GM18498 (cell line): ENCODE measurements around the gene TMED1.
"Not testable (repeated sequence)": the region's sequence is repeated elsewhere in the genome, so short reads cannot be mapped to it uniquely, and the experiment has no call there.

ENCODE experiments used
- ATAC-seq: cut with Tn5 transposase; IDR thresholded peaks from one replicate; pipeline ENCODE4 v1.9.1; 2021; ENCODE audit warnings: mild to moderate bottlenecking, moderate library complexity; ENCODE audit not compliant: unreplicated experiment

TMED1 gene

GRCh38 chr19:10863107-10863717, 27.2 kb upstream of the TMED1 start:
- ATAC-seq, result no peak

- ATAC-seq, result no peak
Observed at GRCh38 chr19:10862561-10863106, 26.6 kb upstream of the TMED1 start.

- no peak for ATAC-seq
Observed at GRCh38 chr19:10861103-10861651, 25.2 kb upstream of the TMED1 start.

DNA sequence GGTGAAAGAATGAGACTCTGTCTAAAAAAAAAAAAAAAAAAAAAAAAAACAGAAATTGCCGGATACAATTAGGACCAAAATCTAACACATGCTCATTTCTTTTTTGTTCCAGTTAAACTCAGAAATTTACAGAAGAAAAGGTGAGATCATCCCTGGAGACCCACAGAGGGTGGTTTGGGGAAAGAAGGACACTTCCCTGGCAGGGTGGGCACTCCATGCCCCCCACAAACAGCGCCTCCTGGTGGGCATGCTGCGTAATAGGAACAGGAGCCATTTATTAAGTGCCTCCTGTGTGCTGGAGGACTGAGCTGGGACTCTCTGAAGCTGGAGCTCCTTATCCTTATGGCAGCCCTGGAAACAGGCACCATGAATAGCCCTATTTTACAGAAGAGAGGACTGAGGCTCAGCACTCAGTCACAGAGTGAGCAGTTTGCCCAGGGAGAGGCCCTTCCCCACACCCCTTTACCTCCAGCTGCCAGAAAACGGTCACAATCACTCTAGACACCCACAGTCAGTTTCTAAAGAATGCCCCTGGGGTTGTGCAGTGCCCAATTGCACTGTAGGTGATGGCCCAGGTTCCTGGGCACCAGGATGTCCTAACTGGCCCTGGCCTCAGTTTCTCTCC, 22.3 kb upstream of the TMED1 start:
- no peak for ATAC-seq

- not testable (repeated sequence) for ATAC-seq
Observed at GRCh38 chr19:10856899-10857298, 20.9 kb upstream of the TMED1 start.

- ATAC-seq, result no peak
Observed at GRCh38 chr19:10855879-10856522, 20.0 kb upstream of the TMED1 start.

DNA sequence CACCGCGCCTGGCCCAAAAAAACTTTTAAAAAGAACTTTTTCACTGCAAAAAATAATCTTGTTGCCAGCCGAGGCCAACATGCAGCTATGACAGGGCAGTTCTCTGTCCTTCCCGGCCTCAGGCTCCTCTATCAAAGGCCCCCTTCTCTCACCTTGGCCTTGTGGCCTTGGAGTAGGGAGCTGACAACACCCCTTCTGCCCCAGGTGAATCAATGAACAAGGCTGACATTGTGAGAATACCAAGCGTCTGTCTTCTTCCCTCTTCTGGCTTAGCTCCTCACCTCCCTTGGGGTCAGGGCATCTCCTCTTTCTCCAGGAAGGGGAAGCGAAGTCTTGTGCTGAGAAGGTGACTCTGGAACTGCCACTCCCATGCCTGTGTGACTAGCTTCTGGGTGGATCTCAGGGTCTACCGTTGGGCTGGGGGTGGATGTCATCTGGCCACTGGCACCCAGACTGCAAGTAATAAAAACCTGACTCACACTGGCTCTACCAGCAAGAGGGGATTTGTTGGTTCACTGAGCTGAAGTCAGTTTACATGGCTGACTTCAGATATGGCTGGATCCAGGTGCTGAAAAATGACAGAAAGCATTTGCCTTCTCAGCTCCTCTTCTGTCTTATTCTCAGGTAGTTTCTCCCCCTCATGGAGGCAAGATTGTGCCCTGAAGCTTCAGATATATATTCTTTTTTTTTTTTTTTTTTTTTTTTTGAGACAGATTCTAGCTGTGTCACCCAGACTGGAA, 18.5 kb upstream of the TMED1 start:
- ATAC-seq, result no peak

GRCh38 chr19:10852941-10853340, 16.9 kb upstream of the TMED1 start:
- no peak for ATAC-seq

DNA sequence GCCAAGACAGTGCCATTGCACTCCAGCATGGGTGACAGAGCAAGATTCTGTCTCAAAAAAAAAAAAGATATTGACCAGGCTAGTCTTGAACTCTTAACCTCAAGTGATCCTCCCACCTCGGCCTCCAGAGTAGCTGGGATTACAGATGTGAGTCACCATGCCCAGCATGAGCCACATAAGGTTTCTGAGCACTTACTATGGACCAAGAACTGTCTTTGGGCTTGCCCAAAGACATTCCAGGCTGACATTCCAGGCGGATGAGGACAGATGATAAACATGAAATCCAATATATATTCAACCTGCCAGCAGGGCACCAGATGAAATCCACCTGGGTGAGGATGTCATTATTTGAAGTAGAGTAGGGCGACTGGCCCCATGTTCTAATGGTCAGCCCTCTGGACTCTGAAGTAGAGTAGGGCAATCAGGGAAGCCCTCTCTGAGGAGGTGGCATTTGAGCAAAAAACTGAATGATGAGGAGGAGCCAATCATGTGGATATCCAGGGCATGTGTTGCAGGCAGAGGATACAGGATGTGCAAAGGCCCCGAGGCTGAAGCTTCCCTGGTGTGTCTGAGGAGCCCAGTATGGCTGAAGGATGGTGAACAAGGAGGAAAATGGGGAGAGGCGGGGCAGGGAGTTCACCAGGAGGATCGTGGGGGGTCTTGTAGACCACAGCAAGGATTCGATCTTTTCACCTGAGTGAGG, 16.2 kb upstream of the TMED1 start:
- no peak for ATAC-seq

DNA sequence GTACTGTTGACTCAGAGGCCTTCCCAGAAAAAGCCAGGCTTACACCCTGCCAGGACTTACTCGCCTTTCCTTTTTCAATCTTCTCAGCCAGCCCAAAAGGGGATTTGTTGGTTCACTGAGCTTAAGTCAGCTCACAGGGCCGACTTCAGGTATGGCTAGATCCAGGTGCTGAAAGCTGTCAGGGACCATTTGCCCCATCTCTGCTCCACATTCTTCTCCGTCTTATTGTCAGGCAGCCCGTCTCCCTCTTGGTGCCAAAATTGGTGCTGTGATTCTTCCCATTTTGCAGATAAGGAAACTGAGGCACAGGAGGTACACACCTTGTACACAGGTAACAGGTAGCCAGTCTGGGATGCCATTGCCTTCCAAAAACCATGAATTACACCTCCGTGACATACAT, 14.6 kb upstream of the TMED1 start:
- no peak for ATAC-seq

DNA sequence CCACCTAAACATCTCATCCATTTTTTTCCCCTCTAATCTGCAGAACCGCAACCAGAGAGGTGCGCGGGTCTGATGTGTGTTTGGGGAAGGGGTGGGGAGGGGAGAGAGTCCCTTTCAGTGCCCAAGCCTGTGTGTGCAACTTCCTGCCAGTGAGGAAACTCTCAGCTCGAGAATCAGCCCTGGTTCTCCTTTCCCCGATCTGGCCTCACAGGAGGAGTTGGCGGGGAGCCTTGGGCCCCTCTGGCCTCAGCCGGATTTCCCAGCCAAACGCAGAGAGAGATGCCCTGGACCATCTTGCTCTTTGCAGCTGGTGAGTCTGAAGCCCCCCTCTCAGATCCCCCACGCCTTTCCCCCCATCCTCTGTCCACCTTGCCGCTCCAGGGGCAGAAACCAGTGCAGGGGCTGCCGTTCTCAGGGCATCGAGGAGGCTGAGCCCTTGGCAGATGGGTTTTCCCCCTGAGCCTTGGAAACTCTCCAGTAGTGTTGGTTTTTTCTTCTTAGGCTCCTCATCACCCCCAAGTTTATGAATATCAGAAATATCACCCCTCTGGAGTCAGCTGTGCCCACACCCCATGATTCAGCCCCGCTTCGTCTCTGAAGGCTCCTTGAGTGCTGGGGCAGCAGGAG, 12.3 kb upstream of the TMED1 start, which contains the start of gene C19orf38:
C19orf38 (plus strand) TSS at position 186 of the 627 bp plus-strand sequence; CDS start at position 280, 94 bp downstream.
- ATAC-seq, result no peak

DNA sequence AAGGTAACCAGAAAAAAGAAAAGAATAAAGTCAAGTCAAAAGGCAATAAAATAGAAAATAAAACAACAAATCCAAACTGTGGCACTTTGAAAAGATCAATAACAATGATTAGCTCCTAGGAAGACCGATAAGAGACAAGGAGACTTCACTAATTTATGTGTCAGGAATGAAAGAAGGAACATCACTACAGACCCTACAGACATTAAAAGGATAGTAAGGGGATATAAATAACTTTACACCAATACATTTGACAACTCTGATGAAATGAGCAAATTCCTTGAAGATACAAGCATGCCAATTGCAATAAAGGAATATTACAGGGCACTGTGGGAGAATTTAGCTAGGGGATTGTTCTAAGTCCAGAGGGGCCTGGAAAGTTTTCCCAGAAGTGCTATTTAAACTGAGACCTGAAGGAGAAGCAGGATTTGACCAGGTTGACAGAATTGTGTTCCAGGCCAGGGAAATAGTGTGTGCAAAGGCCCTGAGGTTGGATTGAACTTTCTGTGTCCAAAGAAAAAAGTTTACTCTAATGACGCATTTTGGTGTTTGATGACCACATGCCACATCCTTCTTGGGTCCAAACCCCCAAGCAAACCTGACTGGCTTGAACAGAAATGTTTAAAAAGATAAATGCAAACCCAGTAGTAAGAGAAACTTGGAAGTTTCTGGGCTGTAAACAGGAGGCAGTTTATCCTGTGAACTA, 10.6 kb upstream of the TMED1 start:
- no peak for ATAC-seq

GRCh38 chr19:10842788-10843187, 6.8 kb upstream of the TMED1 start:
- ATAC-seq, result no peak

DNA sequence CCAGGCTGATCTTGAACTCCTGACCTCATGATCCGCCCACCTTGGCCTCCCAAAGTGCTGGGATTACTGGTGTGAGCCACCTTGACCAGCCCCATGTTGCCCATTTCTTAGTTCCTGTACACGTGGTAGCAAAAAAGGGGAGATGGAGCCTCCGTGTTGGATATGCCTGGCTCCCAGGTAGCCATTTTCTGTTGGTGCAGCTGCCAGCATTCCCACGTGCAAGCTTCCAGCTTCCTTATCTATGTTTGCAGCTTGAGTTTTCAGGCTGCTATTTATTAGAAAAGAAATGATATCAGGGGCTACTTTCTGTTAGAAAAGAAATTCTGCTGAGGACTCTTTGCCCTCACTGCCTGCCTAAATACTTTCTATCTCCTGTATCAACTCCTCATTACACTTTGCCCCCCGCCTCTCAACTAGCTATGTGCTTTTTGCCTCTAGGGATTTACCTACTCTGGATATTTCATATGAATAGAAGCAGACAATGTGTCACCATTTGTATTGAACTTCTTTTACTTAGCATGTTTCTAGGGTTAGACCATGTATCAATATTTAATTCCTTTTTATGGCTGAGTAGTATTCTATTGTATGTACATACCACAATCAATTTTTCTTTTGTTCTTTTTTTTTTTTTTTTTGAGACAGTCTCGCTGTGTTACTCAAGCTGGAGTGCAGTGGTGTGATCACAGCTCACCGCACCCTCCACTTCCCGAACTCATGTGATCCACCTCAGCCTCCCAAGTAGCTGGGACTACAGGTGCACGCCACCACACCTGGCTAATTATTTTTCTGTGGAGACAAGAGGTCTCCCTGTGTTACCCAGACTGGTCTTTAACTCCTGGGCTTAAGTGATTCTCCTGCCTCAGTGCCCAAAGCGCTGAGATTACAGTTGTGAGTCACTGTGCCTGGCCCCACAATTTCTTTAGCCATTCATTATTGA, 3.4 kb upstream of the TMED1 start:
- ATAC-seq, result no peak

DNA sequence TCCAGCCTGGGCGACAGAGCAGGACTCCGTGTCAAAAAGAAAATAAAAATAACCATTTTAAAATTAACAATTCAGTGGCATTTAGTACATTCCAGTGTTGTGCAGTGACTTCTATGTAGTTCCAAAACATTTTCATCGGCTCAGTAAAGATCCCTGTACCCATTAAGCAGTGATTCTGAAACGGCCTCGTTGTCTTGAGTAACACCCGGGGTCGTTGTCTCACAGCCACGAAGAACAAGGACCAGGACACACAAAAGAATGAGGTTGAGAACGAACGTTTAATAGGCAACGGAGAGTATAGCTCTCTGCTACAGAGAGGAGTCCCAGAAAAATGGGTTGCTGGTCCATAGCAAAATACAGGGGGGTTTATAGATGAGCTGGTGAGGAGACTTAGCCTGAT, 2.4 kb upstream of the TMED1 start:
- ATAC-seq, result no peak

DNA sequence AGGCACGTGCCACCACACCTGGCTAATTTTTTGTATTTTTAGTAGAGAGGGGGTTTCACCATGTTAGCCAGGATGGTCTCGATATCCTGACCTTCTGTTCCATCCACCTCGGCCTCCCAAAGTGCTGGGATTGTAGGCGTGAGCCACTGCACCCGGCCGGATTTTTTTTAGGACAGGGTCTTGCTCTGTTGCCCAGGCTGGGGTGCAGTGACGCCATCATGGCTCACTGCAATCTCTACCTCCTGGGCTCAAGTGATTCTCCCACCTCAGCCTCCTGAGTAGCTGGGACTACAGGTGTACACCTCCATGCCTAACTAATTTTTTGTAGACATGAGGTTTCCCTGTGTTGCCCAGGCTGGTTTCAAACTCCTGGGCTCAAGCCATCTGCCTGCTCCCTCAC, 1.6 kb upstream of the TMED1 start:
- not testable (repeated sequence) for ATAC-seq

DNA sequence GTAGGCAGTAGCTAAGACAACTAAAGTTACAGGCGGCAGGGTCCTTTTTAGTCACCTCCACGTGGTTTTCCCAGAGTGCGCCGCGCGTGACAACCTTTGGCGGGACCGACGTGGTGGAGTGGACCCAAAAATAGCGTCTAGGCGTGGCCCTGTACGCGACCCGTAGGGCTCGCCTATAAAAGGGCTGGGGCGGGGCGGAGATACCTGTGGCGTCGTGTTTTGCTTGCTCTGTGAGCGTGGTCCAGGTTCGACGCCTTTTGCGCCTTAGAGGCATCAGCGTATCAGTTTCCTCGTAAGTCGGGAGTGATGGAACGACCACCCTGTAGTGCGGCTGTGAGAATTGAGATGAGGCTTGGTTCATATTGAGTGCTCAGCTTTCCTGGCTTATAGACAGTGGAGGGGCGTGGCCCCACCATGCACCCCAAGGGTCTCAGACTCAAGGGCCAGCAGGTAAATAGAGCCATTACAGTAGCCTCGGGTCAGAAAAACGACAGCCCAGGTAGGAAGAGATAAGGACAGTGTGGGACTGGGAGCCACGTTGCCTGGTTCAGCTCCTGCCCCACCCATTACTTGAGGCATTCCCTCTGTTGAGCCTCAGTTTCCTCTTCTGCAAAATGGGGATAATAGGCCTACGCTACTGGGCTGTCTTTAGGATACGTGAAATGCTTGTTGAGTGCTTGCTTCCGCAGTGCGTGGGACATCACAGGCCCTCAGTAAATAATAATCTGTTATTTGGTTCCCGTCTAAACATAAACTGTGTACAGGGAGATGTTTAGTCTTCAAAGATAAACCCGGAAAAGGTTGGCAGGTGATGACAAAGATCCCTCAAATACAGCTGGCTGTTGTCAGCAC, 693 bp upstream of the TMED1 start:
- peak; percentile 24 for ATAC-seq
